HepG2 (cell line): ENCODE data around the gene C1QL4. TPM values are rescaled to one million over a fixed set of nuclear protein-coding genes. Genes with fewer than 3 reads are reported as not detected.

Experiments used
- CSRNP1 ChIP-seq: sonication (generic); formaldehyde crosslinking; IDR thresholded peaks from 2 replicates; pipeline ENCODE4 v1.8.1; 2023; ENCODE audit warnings: mild to moderate bottlenecking, missing genetic modification reagents
- FOXA1 ChIP-seq, 2 experiments: fragments of 450-650 bp in 1 of 2; sonication (generic) in 1 of 2; formaldehyde crosslinking in 1 of 2; IDR thresholded peaks; 2 replicates each; pipeline versions ENCODE4 v1.4.0 to v1.6.1; 2016 to 2020; ENCODE audit warnings: missing genetic modification reagents in 1 of 2
- HHEX ChIP-seq: IDR thresholded peaks from 2 replicates; pipeline ENCODE4 v1.6.1; 2016; ENCODE audit warnings: control low read depth
- MAX ChIP-seq: IDR thresholded peaks from 2 replicates; pipeline ENCODE4 v1.6.1; 2012; ENCODE audit warnings: inconsistent platforms
- PITX1 ChIP-seq: sonication (generic); formaldehyde crosslinking; IDR thresholded peaks from 2 replicates; pipeline ENCODE4 v1.5.1; 2020; ENCODE audit warnings: mild to moderate bottlenecking, missing genetic modification reagents
- REST ChIP-seq, 2 experiments: IDR thresholded peaks; 2 replicates each; pipeline ENCODE4 v1.6.1; 2011 to 2012; ENCODE audit warnings: low read length in 2 of 2, borderline replicate concordance in 1 of 2, low read depth in 1 of 2, mild to moderate bottlenecking in 1 of 2, moderate library complexity in 1 of 2
- SRY ChIP-seq: sonication (generic); formaldehyde crosslinking; IDR thresholded peaks from 2 replicates; pipeline ENCODE4 v1.8.0; 2022; ENCODE audit warnings: mild to moderate bottlenecking, missing genetic modification reagents
- TAF15 ChIP-seq: fragments of 200-400 bp; formaldehyde crosslinking; IDR thresholded peaks from one replicate; pipeline ENCODE4 v1.6.1; 2018; ENCODE audit warnings: mild to moderate bottlenecking, low read depth, low read length; ENCODE audit not compliant: poor library complexity, severe bottlenecking
- ZFY ChIP-seq: sonication (generic); formaldehyde crosslinking; IDR thresholded peaks from 2 replicates; pipeline ENCODE4 v1.4.0; 2020; ENCODE audit warnings: missing genetic modification reagents
- ZNF318 ChIP-seq: sonication (generic); formaldehyde crosslinking; IDR thresholded peaks from 2 replicates; pipeline ENCODE4 v1.4.0; 2020; ENCODE audit warnings: mild to moderate bottlenecking, missing genetic modification reagents
- ZNF558 ChIP-seq: sonication (generic); formaldehyde crosslinking; IDR thresholded peaks from 2 replicates; pipeline ENCODE4 v1.9.0; 2022; ENCODE audit warnings: mild to moderate bottlenecking, missing genetic modification reagents, borderline replicate concordance
- ZNF563 ChIP-seq: sonication (generic); formaldehyde crosslinking; IDR thresholded peaks from 2 replicates; pipeline ENCODE4 v1.8.0; 2022; ENCODE audit warnings: mild to moderate bottlenecking, moderate library complexity, missing genetic modification reagents
- ZNF570 ChIP-seq: sonication (generic); formaldehyde crosslinking; IDR thresholded peaks from 2 replicates; pipeline ENCODE4 v1.4.0; 2020; ENCODE audit warnings: mild to moderate bottlenecking, missing genetic modification reagents, borderline replicate concordance
- ZNF841 ChIP-seq: sonication (generic); formaldehyde crosslinking; IDR thresholded peaks from 2 replicates; pipeline ENCODE4 v1.8.1; 2023; ENCODE audit warnings: missing genetic modification reagents, borderline replicate concordance
- polyA plus RNA-seq, 8 experiments: library from polyadenylated mRNA; depleted of rRNA in 3 of 8; stranded (reverse) in 7 of 8; unstranded in 1 of 8; fragments of >200 nt; fragmentation: Illumina TruSeq in 4 of 8; extraction: Trizol in 4 of 8; gene quantifications; 2 replicates each; pipeline versions ENCODE4 v1.2.1 to v1.2.3, GENCODE V29; 2011 to 2016; ENCODE audit warnings: low read depth in 4 of 8, missing spikeins in 1 of 8, mixed read lengths in 1 of 8; ENCODE audit not compliant: insufficient read depth in 1 of 8
- total RNA-seq, 5 experiments: library from RNA; depleted of rRNA; stranded (reverse); fragments of >200 nt; fragmentation: Illumina TruSeq; extraction: Trizol; gene quantifications; 2 replicates each; pipeline ENCODE4 v1.2.3, GENCODE V29; 2016; ENCODE audit warnings: low read depth in 1 of 5

Gene C1QL4
- total and polyA plus RNA-seq, 2 of the 13 experiments (the other 11 are each of a cell fraction or from before 2014, with no cell fraction given): 0.03 TPM; not detected in 1

GRCh38 chr12:49366652-49367380 lies 29.8 kb upstream of the C1QL4 start (continued):
- no peak for TF ChIP-seq ZNF318
- TF ChIP-seq SRY (CRISPR knock-in tag): 0 out of 2 replicates have a peak, but pooled peaks have one; percentile 51
- peak in 1 of 2 experiments; percentile 2; a peak in 1 of 4 replicates for TF ChIP-seq REST (IDR thresholded peaks at IDR 0.05; ENCODE audit: borderline replicate concordance in 1 of 2, low read depth in 1 of 2, low read length in 2 of 2)
- TF ChIP-seq HHEX (CRISPR knock-in tag): no peak
- TF ChIP-seq TAF15: no peak
- no peak for TF ChIP-seq FOXA1 (IDR thresholded peaks at IDR 0.05)
- no peak for TF ChIP-seq FOXA1 (CRISPR knock-in tag; IDR thresholded peaks at IDR 0.05)
- peak; percentile 36; the same call in 1 of the 2 replicates for TF ChIP-seq MAX
- 0 out of 2 replicates have a peak, but pooled peaks have one; percentile 27 for TF ChIP-seq ZNF841 (CRISPR knock-in tag)
- TF ChIP-seq ZNF558 (CRISPR knock-in tag): 0 out of 2 replicates have a peak, but pooled peaks have one; percentile 59
- TF ChIP-seq PITX1: peak; percentile 15; the same call in 1 of the 2 replicates
- peak; percentile 69 for TF ChIP-seq ZFY (CRISPR knock-in tag)
- TF ChIP-seq ZNF563 (CRISPR knock-in tag): 0 out of 2 replicates have a peak, but pooled peaks have one; percentile 78
- 0 out of 2 replicates have a peak, but pooled peaks have one; percentile 31 for TF ChIP-seq CSRNP1
- no peak for TF ChIP-seq ZNF570 (CRISPR knock-in tag)
